Calu3 (cell line): ENCODE data around the gene PROK2. TPM values are rescaled to one million over a fixed set of nuclear protein-coding genes. Genes with fewer than 3 reads are reported as not detected.

Experiments used
- BruUV-seq: library from RNA; stranded (reverse); fragments of 400-500 nt; replicated peaks from 2 replicates; lab custom pipeline; 2021; lab: Mats Ljungman, UMichigan
- CTCF ChIA-PET: fragments of 300-600 bp; sonication (Branson Sonifier 250); formaldehyde crosslinking; loops from one replicate; lab custom pipeline; 2022; ENCODE audit warnings: antibody characterized with exemption; lab: Charles Lee
- DNase-seq: peaks from one replicate; pipeline ENCODE4 v3.0.0; 2022
- H3K27ac Mint-ChIP-seq: one replicate; pipeline ENCODE4 v1.8.0; 2022; ENCODE audit warnings: mixed read lengths; ENCODE audit not compliant: unreplicated experiment
- H3K27me3 Mint-ChIP-seq: one replicate; pipeline ENCODE4 v1.8.0; 2022; ENCODE audit warnings: mixed read lengths; ENCODE audit not compliant: unreplicated experiment
- H3K36me3 Mint-ChIP-seq: one replicate; pipeline ENCODE4 v1.8.0; 2022; ENCODE audit warnings: mild to moderate bottlenecking, moderate library complexity, mixed read lengths; ENCODE audit not compliant: insufficient read depth, unreplicated experiment
- H3K4me1 Mint-ChIP-seq: one replicate; pipeline ENCODE4 v1.8.0; 2022; ENCODE audit warnings: mild to moderate bottlenecking, low read depth, mixed read lengths; ENCODE audit not compliant: unreplicated experiment
- H3K4me3 Mint-ChIP-seq: one replicate; pipeline ENCODE4 v1.8.0; 2022; ENCODE audit warnings: mild to moderate bottlenecking, low read depth, moderate library complexity, mixed read lengths; ENCODE audit not compliant: unreplicated experiment
- H3K9me3 Mint-ChIP-seq: one replicate; pipeline ENCODE4 v1.8.0; 2022; ENCODE audit warnings: low read depth, mixed read lengths; ENCODE audit not compliant: unreplicated experiment
- intact Hi-C: fragments of 100-400 bp; cut with micrococcal nuclease; formaldehyde crosslinking; loops from one replicate; pipeline ENCODE4 v1.10.0; 2022; ENCODE audit not compliant: unreplicated experiment
- total RNA-seq: library from RNA; stranded (reverse); gene quantifications from 2 replicates; pipeline ENCODE4 v1.2.3, GENCODE V29; 2022
- TF ChIP-seq, protein P1 (sequence below): fragments of 200-600 bp; IDR thresholded peaks from one replicate; pipeline ENCODE4 v1.8.0; 2022; ENCODE audit warnings: antibody characterized with exemption; ENCODE audit not compliant: unreplicated experiment

The PROK2 gene
- total RNA-seq, 1 experiment from 2014 or later = not detected

- CTCF ChIA-PET = no interaction called here
- H3K27me3 Mint-ChIP-seq = peaks cover 54% of the 10 kb centered on the region
These were observed 33.3 kb downstream of the PROK2 start for GRCh38 chr3:71751602-71752001.

DNA sequence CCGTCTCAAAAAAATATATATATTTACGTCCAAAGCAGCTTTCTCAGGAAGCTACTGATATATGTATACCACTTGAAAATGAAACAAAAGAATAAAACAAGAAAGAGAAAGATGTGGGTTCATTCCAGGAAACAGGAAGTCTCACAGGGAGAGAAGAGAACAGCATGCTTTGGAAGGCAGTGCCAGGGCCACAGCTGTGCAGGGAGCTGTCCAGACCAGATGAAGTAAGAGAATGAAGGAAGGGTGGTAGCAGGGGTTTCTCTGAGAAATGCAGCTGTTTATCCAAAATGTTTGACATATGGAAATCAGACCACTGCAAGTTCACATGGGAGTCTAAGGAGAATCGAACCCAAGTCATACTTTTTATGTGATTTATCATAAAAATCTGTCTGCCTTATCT, 40.2 kb downstream of the PROK2 start:
- intact Hi-C loops = no loop called here
- H3K27me3 Mint-ChIP-seq = peaks cover 13% of the 10 kb centered on the region
- TF ChIP-seq, protein P1, sequence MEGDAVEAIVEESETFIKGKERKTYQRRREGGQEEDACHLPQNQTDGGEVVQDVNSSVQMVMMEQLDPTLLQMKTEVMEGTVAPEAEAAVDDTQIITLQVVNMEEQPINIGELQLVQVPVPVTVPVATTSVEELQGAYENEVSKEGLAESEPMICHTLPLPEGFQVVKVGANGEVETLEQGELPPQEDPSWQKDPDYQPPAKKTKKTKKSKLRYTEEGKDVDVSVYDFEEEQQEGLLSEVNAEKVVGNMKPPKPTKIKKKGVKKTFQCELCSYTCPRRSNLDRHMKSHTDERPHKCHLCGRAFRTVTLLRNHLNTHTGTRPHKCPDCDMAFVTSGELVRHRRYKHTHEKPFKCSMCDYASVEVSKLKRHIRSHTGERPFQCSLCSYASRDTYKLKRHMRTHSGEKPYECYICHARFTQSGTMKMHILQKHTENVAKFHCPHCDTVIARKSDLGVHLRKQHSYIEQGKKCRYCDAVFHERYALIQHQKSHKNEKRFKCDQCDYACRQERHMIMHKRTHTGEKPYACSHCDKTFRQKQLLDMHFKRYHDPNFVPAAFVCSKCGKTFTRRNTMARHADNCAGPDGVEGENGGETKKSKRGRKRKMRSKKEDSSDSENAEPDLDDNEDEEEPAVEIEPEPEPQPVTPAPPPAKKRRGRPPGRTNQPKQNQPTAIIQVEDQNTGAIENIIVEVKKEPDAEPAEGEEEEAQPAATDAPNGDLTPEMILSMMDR = no peak
- H3K9me3 Mint-ChIP-seq = peaks cover 2% of the 10 kb centered on the region
- no peak for DNase-seq
- H3K4me3 Mint-ChIP-seq = no peak overlapping the region
- no TSS peak for BruUV-seq
- H3K4me1 Mint-ChIP-seq = no peaks in the 10 kb centered on the region
- H3K27ac Mint-ChIP-seq = no peak overlapping the region
- H3K36me3 Mint-ChIP-seq = no peaks in the 10 kb centered on the region
- CTCF ChIA-PET = interaction anchor here (0.8 kb wide), 1 partner anchor 698 kb away, joined by 3 read pairs; no protein-coding TSS in a partner anchor

More at GRCh38 chr3:71751602-71752001, 33.3 kb downstream of the PROK2 start:
- no peaks in the 10 kb centered on the region for H3K9me3 Mint-ChIP-seq
- DNase-seq = no peak
- H3K36me3 Mint-ChIP-seq = peaks cover 11% of the 10 kb centered on the region
- no TSS peak for BruUV-seq
- TF ChIP-seq, protein P1 = no peak
- intact Hi-C loops = no loop called here
- no peak overlapping the region for H3K4me3 Mint-ChIP-seq
- no peak overlapping the region for H3K27ac Mint-ChIP-seq
- H3K4me1 Mint-ChIP-seq = no peaks in the 10 kb centered on the region

DNA sequence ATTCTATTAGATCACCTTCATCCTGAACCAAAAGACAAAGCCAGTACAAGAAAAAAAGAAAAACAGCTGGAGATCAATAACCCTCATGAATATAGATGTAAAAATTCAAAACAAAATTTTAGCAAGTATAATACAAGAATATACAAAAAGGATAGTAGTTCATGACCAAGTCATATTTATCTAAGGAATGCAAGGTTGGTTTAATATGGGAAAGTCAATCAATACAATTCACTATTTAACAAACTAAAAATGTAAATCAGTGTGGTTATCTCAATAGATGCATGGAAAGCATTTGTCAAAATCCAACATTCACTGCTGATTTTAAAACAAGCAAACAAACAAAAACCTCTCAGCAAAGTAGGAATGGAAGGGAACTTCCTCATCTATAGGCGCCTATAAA, 42.3 kb downstream of the PROK2 start:
- intact Hi-C loops = no loop called here
- CTCF ChIA-PET = no interaction called here
- BruUV-seq = no TSS peak

GRCh38 chr3:71734881-71735280, 50.1 kb downstream of the PROK2 start:
- H3K9me3 Mint-ChIP-seq = no peaks in the 10 kb centered on the region
- H3K4me3 Mint-ChIP-seq = no peak overlapping the region
- H3K4me1 Mint-ChIP-seq = no peaks in the 10 kb centered on the region
- H3K27me3 Mint-ChIP-seq = peaks cover 38% of the 10 kb centered on the region
- CTCF ChIA-PET = no interaction called here
- BruUV-seq = no TSS peak
- TF ChIP-seq, protein P1 = no peak
- intact Hi-C loops = no loop called here
- H3K36me3 Mint-ChIP-seq = no peaks in the 10 kb centered on the region
- no peak for DNase-seq
- no peak overlapping the region for H3K27ac Mint-ChIP-seq

More for the DNA sequence above, 42.3 kb downstream of the PROK2 start:
- TF ChIP-seq, protein P1 = no peak
- no peak overlapping the region for H3K27ac Mint-ChIP-seq
- peaks cover 20% of the 10 kb centered on the region for H3K27me3 Mint-ChIP-seq
- H3K36me3 Mint-ChIP-seq = no peaks in the 10 kb centered on the region
- H3K4me3 Mint-ChIP-seq = no peak overlapping the region
- no peak for DNase-seq
- peaks cover 2% of the 10 kb centered on the region for H3K9me3 Mint-ChIP-seq
- no peaks in the 10 kb centered on the region for H3K4me1 Mint-ChIP-seq
